DND-41 (cell line): ENCODE results near the gene TUBB8.
"Not testable (repeated sequence)": the region's sequence is repeated elsewhere in the genome, so short reads cannot be mapped to it uniquely, and the experiment has no call there.

ENCODE experiments used
- ATAC-seq: fragments of 200-7000 bp; cut with Tn5 transposase; 3 replicates; pipeline ENCODE4 v1.9.1; 2021; ENCODE audit warnings: low read depth; ENCODE audit not compliant: insufficient read depth
- DNase-seq: peaks from one replicate; pipeline ENCODE4 v3.0.0-alpha.2; 2020
- H2AFZ ChIP-seq: 2 replicates; pipeline ENCODE4 v1.6.0; 2012; ENCODE audit warnings: low read depth, low read length
- H3K27ac ChIP-seq: 2 replicates; pipeline ENCODE4 v1.5.1; 2012; ENCODE audit warnings: low read length, inconsistent platforms
- H3K27me3 ChIP-seq: fragments of 200-600 bp; sonication (generic); 2 replicates; pipeline ENCODE4 v1.6.0; 2012; ENCODE audit warnings: low read length, mild to moderate bottlenecking, inconsistent platforms; ENCODE audit not compliant: insufficient read depth, poor library complexity
- H3K36me3 ChIP-seq: 2 replicates; pipeline ENCODE4 v1.5.1; 2012; ENCODE audit warnings: low read length, inconsistent platforms; ENCODE audit not compliant: insufficient read depth
- H3K4me1 ChIP-seq: 2 replicates; pipeline ENCODE4 v1.5.1; 2012; ENCODE audit warnings: mild to moderate bottlenecking, low read length; ENCODE audit not compliant: insufficient read depth
- H3K4me2 ChIP-seq: 2 replicates; pipeline ENCODE4 v1.6.0; 2012; ENCODE audit warnings: mild to moderate bottlenecking, moderate library complexity, low read length, inconsistent platforms; ENCODE audit not compliant: insufficient read depth
- H3K4me3 ChIP-seq, 2 experiments: fragments of 200-600 bp in 1 of 2; shearing (Covaris generic) in 1 of 2; 2 replicates each; pipeline ENCODE4 v1.5.1; 2012 to 2016; ENCODE audit warnings: inconsistent platforms in 2 of 2, low read length in 2 of 2, mild to moderate bottlenecking in 2 of 2, low read depth in 1 of 2, moderate library complexity in 1 of 2
- H3K79me2 ChIP-seq: 2 replicates; pipeline ENCODE4 v1.6.0; 2012; ENCODE audit warnings: low read length, inconsistent platforms; ENCODE audit not compliant: insufficient read depth
- H3K9ac ChIP-seq: 2 replicates; pipeline ENCODE4 v1.6.0; 2012; ENCODE audit warnings: low read depth, mild to moderate bottlenecking, inconsistent platforms, low read length, moderate library complexity
- H3K9me3 ChIP-seq: 2 replicates; pipeline ENCODE4 v1.5.1; 2012; ENCODE audit warnings: low read length, moderate library complexity, mild to moderate bottlenecking, inconsistent platforms; ENCODE audit not compliant: insufficient read depth, severe bottlenecking
- H4K20me1 ChIP-seq: 2 replicates; pipeline ENCODE4 v1.6.0; 2012; ENCODE audit warnings: low read length; ENCODE audit not compliant: insufficient read depth
- CTCF ChIP-seq: IDR thresholded peaks from 2 replicates; pipeline ENCODE4 v1.5.1; 2012; ENCODE audit warnings: borderline replicate concordance, low read length, moderate library complexity, mild to moderate bottlenecking; ENCODE audit not compliant: poor library complexity, severe bottlenecking; ENCODE audit errors: extremely low read depth
- EZH2 ChIP-seq: IDR thresholded peaks from 3 replicates; pipeline ENCODE4 v1.6.1; 2012; ENCODE audit warnings: borderline replicate concordance, low read depth, mild to moderate bottlenecking, moderate library complexity, low read length, inconsistent platforms; ENCODE audit not compliant: severe bottlenecking

Gene TUBB8

GRCh38 chr10:80477-81105 lies 31.5 kb upstream of the TUBB8 start:
- H3K4me3 ChIP-seq = no peak overlapping the region
- no peak overlapping the region for H3K4me2 ChIP-seq
- no peaks in the 10 kb centered on the region for H3K4me1 ChIP-seq
- no peak for ATAC-seq
- no peak for DNase-seq
- H3K27ac ChIP-seq = no peak overlapping the region
- no peaks in the 10 kb centered on the region for H3K9me3 ChIP-seq
- H3K9ac ChIP-seq = no peak overlapping the region
- no peaks in the 10 kb centered on the region for H3K79me2 ChIP-seq
- no peak for TF ChIP-seq CTCF
- no peak for TF ChIP-seq EZH2
- no peak overlapping the region for H2AFZ ChIP-seq
- no peaks in the 10 kb centered on the region for H4K20me1 ChIP-seq
- no peaks in the 10 kb centered on the region for H3K36me3 ChIP-seq
- no peaks in the 10 kb centered on the region for H3K27me3 ChIP-seq

- ATAC-seq = no peak
- no peaks in the 10 kb centered on the region for H3K36me3 ChIP-seq
Measured at GRCh38 chr10:79532-80215, 30.6 kb upstream of the TUBB8 start.

GRCh38 chr10:78556-78955 lies 29.5 kb upstream of the TUBB8 start:
- no peak overlapping the region for H2AFZ ChIP-seq
- ATAC-seq (no peak), DNase-seq (no peak)
- H3K36me3 ChIP-seq = no peaks in the 10 kb centered on the region
- no peak overlapping the region for H3K27ac ChIP-seq
- no peaks in the 10 kb centered on the region for H3K27me3 ChIP-seq
- TF ChIP-seq EZH2 (no peak), CTCF (no peak)
- H4K20me1 ChIP-seq = no peaks in the 10 kb centered on the region
- H3K9me3 ChIP-seq = no peaks in the 10 kb centered on the region
- H3K9ac ChIP-seq = no peak overlapping the region
- no peaks in the 10 kb centered on the region for H3K4me1 ChIP-seq
- no peak overlapping the region for H3K4me3 ChIP-seq
- H3K79me2 ChIP-seq = no peaks in the 10 kb centered on the region
- H3K4me2 ChIP-seq = no peak overlapping the region

More at GRCh38 chr10:79532-80215, 30.6 kb upstream of the TUBB8 start:
- Histone ChIP-seq H2AFZ (no peak overlapping the region), H3K27ac (no peak overlapping the region), H3K9ac (no peak overlapping the region), H3K79me2 (no peaks in the 10 kb centered on the region), H3K4me3 (no peak overlapping the region), H4K20me1 (no peaks in the 10 kb centered on the region), H3K27me3 (no peaks in the 10 kb centered on the region), H3K4me2 (no peak overlapping the region), H3K4me1 (no peaks in the 10 kb centered on the region), H3K9me3 (no peaks in the 10 kb centered on the region)
- no peak for DNase-seq
- TF ChIP-seq CTCF (no peak), EZH2 (no peak)

GRCh38 chr10:74266-74621 lies 25.1 kb upstream of the TUBB8 start:
- H3K27ac ChIP-seq, H3K79me2 ChIP-seq, H3K4me3 ChIP-seq, H3K27me3 ChIP-seq, DNase-seq, H3K36me3 ChIP-seq, H3K9me3 ChIP-seq, H3K4me1 ChIP-seq, H3K9ac ChIP-seq, ATAC-seq, H4K20me1 ChIP-seq, H3K4me2 ChIP-seq, H2AFZ ChIP-seq: not testable (repeated sequence)

GRCh38 chr10:73543-74265 lies 24.6 kb upstream of the TUBB8 start:
- not testable (repeated sequence) for H3K4me3 ChIP-seq, DNase-seq, H3K9ac ChIP-seq, H3K4me2 ChIP-seq, H4K20me1 ChIP-seq, H3K9me3 ChIP-seq, H3K36me3 ChIP-seq, H3K79me2 ChIP-seq, H3K27ac ChIP-seq, ATAC-seq, H3K27me3 ChIP-seq, H3K4me1 ChIP-seq, H2AFZ ChIP-seq

GRCh38 chr10:68156-68555 lies 19.1 kb upstream of the TUBB8 start:
- not testable (repeated sequence) for H2AFZ ChIP-seq, H3K9me3 ChIP-seq, H3K9ac ChIP-seq, H3K27ac ChIP-seq, DNase-seq, H3K4me3 ChIP-seq, ATAC-seq, H3K36me3 ChIP-seq, H4K20me1 ChIP-seq, H3K27me3 ChIP-seq, H3K79me2 ChIP-seq, H3K4me2 ChIP-seq, H3K4me1 ChIP-seq
